Mucosa of descending colon (tissue), 3 donors: Measurements from ENCODE around the gene ZDHHC7. TPM values are rescaled to one million over a fixed set of nuclear protein-coding genes. Genes with fewer than 3 reads are reported as not detected.
A peak's percentile ranks its signal among the peaks of the same experiment; 100 is the strongest.
"Not testable (repeated sequence)": the region's sequence is repeated elsewhere in the genome, so short reads cannot be mapped to it uniquely, and the experiment has no call there.

Experiments
- ATAC-seq: fragments of 200-7000 bp; cut with Tn5 transposase; one replicate; pipeline ENCODE4 v1.9.1; 2020; ENCODE audit warnings: mild to moderate bottlenecking, moderate library complexity
- DNase-seq, 3 donors: peaks; one replicate each; pipeline ENCODE4 v3.0.0-alpha.2; 2020
- H3K36me3 ChIP-seq: fragments of 200-600 bp; one replicate; pipeline ENCODE4 v1.8.0; 2021; ENCODE audit warnings: low read depth, mild to moderate bottlenecking
- H3K4me1 ChIP-seq: fragments of 200-600 bp; one replicate; pipeline ENCODE4 v1.8.0; 2021; ENCODE audit warnings: low read depth, mild to moderate bottlenecking
- H3K4me3 ChIP-seq: fragments of 200-600 bp; one replicate; pipeline ENCODE4 v1.8.0; 2021; ENCODE audit warnings: mild to moderate bottlenecking
- H3K9me3 ChIP-seq: fragments of 200-600 bp; one replicate; pipeline ENCODE4 v1.8.0; 2021; ENCODE audit warnings: mild to moderate bottlenecking
- intact Hi-C, 2 donors: fragments of 100-400 bp; cut with DNase I in 1 of 2; cut with micrococcal nuclease in 1 of 2; formaldehyde crosslinking; loops; one replicate each; pipeline versions ENCODE4 v1.11.0 to v1.11.1; 2022; cut with DNase I, micrococcal nuclease
- total RNA-seq, 3 donors: library from RNA; stranded (reverse); fragmentation: NEBNext Ultra II Directional in 2 of 3; extraction: Animal tissue kit (Norgen Biotek cat#: 25700) in 2 of 3; gene quantifications; one replicate each; pipeline versions ENCODE4 v1.2.1 to v1.2.4, GENCODE V29; 2021 to 2023
- TF ChIP-seq, protein P1 (sequence below): fragments of 200-600 bp; IDR thresholded peaks from one replicate; pipeline ENCODE4 v1.8.0; 2022; ENCODE audit warnings: antibody characterized with exemption, mild to moderate bottlenecking
- donor health status: DM: no; HTN: no; CAD: no; lungs with moderate emphysema.
- donor health status: DM: no; HTN: no; CAD: no.
- donor health status: DM: no; HTN: yes; CAD: no.

ZDHHC7 gene
- total RNA-seq, 3 donors from 2014 or later, result 69.8 to 96.1 (median 78.7) TPM

GRCh38 chr16:85055493-85056210 is 44.3 kb upstream of the ZDHHC7 start:
- ATAC-seq, result peak; percentile 88
- Histone ChIP-seq H3K36me3 (no peaks in the 10 kb centered on the region), H3K9me3 (no peaks in the 10 kb centered on the region), H3K4me1 (peaks cover 26% of the 10 kb centered on the region), H3K4me3 (no peak overlapping the region)
- DNase-seq, result peak; percentile 55 to 73 (median 71)
- intact Hi-C loops, result no loop called here
- TF ChIP-seq, protein P1, sequence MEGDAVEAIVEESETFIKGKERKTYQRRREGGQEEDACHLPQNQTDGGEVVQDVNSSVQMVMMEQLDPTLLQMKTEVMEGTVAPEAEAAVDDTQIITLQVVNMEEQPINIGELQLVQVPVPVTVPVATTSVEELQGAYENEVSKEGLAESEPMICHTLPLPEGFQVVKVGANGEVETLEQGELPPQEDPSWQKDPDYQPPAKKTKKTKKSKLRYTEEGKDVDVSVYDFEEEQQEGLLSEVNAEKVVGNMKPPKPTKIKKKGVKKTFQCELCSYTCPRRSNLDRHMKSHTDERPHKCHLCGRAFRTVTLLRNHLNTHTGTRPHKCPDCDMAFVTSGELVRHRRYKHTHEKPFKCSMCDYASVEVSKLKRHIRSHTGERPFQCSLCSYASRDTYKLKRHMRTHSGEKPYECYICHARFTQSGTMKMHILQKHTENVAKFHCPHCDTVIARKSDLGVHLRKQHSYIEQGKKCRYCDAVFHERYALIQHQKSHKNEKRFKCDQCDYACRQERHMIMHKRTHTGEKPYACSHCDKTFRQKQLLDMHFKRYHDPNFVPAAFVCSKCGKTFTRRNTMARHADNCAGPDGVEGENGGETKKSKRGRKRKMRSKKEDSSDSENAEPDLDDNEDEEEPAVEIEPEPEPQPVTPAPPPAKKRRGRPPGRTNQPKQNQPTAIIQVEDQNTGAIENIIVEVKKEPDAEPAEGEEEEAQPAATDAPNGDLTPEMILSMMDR, result no peak

GRCh38 chr16:85054948-85055492 is 43.7 kb upstream of the ZDHHC7 start:
- no peaks in the 10 kb centered on the region for H3K9me3 ChIP-seq
- H3K4me3 ChIP-seq, result no peak overlapping the region
- H3K36me3 ChIP-seq, result no peaks in the 10 kb centered on the region
- H3K4me1 ChIP-seq, result peaks cover 27% of the 10 kb centered on the region
- intact Hi-C loops, result no loop called here
- TF ChIP-seq, protein P1, result no peak
- ATAC-seq (no peak), DNase-seq (peak in 1 of 3 donors; percentile 21)

GRCh38 chr16:85054321-85054720 is 43.0 kb upstream of the ZDHHC7 start:
- H3K4me3 ChIP-seq, H3K9me3 ChIP-seq, ATAC-seq, H3K36me3 ChIP-seq, intact Hi-C loops: not testable (repeated sequence)
- H3K4me1 ChIP-seq, result peaks cover 31% of the 10 kb centered on the region
- DNase-seq, result peak in 1 of 3 donors; percentile 22

GRCh38 chr16:85052536-85052935 is 41.2 kb upstream of the ZDHHC7 start:
- TF ChIP-seq, protein P1, result no peak
- ATAC-seq (no peak), DNase-seq (peak in 1 of 3 donors; percentile 8)
- H3K36me3 ChIP-seq, result no peaks in the 10 kb centered on the region
- no peaks in the 10 kb centered on the region for H3K9me3 ChIP-seq
- H3K4me3 ChIP-seq, result no peak overlapping the region
- peaks cover 45% of the 10 kb centered on the region for H3K4me1 ChIP-seq
- intact Hi-C loops, result no loop called here

GRCh38 chr16:85051683-85052082 is 40.3 kb upstream of the ZDHHC7 start:
- DNase-seq (no peak), ATAC-seq (no peak)
- H3K4me3 ChIP-seq, result no peak overlapping the region
- H3K9me3 ChIP-seq, result no peaks in the 10 kb centered on the region
- peaks cover 42% of the 10 kb centered on the region for H3K4me1 ChIP-seq
- TF ChIP-seq, protein P1, result no peak
- intact Hi-C loops, result no loop called here
- no peaks in the 10 kb centered on the region for H3K36me3 ChIP-seq

DNA sequence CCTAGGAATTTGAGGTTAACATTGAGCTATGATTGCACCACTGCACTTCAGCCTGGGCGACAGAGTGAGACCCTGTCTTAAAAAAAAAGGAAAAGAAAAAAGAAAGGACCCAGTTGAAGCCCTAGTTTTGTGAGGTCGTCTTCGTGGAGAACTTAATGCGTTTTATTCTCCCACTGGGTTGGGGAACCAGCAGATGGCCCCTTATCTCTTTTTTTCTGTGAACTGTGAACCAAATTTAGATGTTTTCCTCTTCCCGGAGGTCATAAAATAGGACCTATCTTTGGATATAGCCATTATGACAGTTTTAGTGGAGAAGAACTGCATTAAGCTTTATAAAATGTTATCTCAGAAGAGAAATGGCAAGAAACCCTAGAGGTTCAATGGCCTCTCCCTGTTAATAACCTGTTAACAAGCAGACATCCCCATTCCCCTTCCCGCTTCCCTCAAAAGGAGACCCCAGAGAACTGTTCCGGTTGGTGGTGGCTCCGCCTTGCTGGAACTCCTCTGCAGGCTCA is 39.8 kb upstream of the ZDHHC7 start:
- H3K36me3 ChIP-seq, result no peaks in the 10 kb centered on the region
- H3K9me3 ChIP-seq, result no peaks in the 10 kb centered on the region
- TF ChIP-seq, protein P1, result no peak
- no peak overlapping the region for H3K4me3 ChIP-seq
- DNase-seq (peak in 1 of 3 donors; percentile 17), ATAC-seq (no peak)
- intact Hi-C loops, result no loop called here
- peaks cover 42% of the 10 kb centered on the region for H3K4me1 ChIP-seq
